OCI-LY1 (cell line): ENCODE measurements around the gene MOK.

ENCODE experiments used
- EZH2 ChIP-seq: fragments of 200-600 bp; sonication (generic), shearing (Covaris generic); IDR thresholded peaks from 2 replicates; pipeline ENCODE4 v1.8.0; 2017; ENCODE audit warnings: borderline replicate concordance, mixed run types, mild to moderate bottlenecking, antibody characterized with exemption, low read length, moderate library complexity, mixed read lengths
- TF ChIP-seq, protein P1 (sequence below): fragments of 200-600 bp; sonication (generic), shearing (Covaris generic); IDR thresholded peaks from 2 replicates; pipeline ENCODE4 v1.5.1; 2017; ENCODE audit warnings: mild to moderate bottlenecking, antibody characterized with exemption, low read length, moderate library complexity, mixed read lengths

DNA sequence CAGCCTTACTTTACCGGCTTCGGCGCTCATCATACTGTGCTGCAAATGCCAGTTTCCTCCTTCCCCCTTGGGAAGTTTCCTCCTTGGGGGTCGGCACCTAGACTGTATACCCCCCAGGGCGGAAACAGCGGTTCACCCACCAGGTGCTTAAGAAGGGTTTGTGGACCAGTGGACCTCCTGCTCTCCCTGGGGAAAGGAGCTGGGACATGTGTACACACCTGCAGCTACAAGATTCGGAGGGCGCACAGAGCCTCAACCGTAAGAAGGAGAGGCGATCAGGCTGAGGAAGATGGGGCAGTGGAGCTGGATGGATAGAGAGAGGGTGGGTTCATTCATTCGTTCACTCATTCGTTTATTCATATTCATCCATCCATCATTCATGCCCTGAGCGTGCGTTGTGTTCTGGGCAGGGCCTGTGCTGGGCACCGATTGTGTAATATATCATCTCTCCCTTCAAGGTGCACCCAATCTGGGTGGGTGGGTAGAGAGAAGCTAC lies 13.9 kb upstream of the MOK start:
- TF ChIP-seq, protein P1, sequence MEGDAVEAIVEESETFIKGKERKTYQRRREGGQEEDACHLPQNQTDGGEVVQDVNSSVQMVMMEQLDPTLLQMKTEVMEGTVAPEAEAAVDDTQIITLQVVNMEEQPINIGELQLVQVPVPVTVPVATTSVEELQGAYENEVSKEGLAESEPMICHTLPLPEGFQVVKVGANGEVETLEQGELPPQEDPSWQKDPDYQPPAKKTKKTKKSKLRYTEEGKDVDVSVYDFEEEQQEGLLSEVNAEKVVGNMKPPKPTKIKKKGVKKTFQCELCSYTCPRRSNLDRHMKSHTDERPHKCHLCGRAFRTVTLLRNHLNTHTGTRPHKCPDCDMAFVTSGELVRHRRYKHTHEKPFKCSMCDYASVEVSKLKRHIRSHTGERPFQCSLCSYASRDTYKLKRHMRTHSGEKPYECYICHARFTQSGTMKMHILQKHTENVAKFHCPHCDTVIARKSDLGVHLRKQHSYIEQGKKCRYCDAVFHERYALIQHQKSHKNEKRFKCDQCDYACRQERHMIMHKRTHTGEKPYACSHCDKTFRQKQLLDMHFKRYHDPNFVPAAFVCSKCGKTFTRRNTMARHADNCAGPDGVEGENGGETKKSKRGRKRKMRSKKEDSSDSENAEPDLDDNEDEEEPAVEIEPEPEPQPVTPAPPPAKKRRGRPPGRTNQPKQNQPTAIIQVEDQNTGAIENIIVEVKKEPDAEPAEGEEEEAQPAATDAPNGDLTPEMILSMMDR: no peak
- no peak for TF ChIP-seq EZH2
